ENCODE results near the gene MAGEL2. TPM values are rescaled to one million over a fixed set of nuclear protein-coding genes. Genes with fewer than 3 reads are reported as not detected.

MAGEL2 gene
- total and polyA plus RNA-seq, 2 of the 4 experiments (the other 2 are of a cell fraction) = 0.18 to 0.29 TPM

DNA sequence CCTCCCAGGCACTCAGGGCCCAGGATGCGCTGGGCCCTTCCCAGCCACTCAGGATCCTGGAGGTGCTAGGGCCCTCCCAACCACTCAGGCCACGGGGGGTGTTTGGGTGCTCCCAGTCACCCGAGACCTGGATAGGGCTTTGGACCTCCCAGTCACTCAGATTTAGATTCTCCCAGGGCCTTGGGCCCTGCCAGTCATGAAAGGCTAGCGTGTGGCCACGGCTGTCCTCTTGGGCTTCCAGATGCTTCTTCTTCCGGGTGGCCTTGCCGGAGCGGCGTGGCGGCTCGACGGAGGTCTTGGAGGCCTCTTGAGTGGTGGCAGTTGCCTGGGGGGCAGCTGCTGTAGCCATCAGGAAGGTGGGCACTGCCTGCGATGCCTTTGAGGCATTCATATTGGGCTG lies 2.8 kb downstream of the MAGEL2 start:
- H2AFZ ChIP-seq (replicated peaks; ENCODE audit: low read length, poor library complexity) = no peak overlapping the region
- dilution Hi-C loops (cut with HindIII; ENCODE audit: low sequenced_read_pairs, unreplicated experiment) = no loop called here
- H3K79me1 ChIP-seq (ENCODE audit: low read depth in 1 of 2, low read length in 2 of 2) = no peaks in the 10 kb centered on the region
- H3K14ac ChIP-seq (replicated peaks; ENCODE audit: low read depth, low read length) = no peak overlapping the region
- intact Hi-C loops (cut with micrococcal nuclease) = loop anchor here (10.0 kb wide), 2 partner anchors 1200 to 1860 kb away; no protein-coding TSS in a partner anchor
- H3K4me2 ChIP-seq (ENCODE audit: low read depth, low read length) = no peak overlapping the region
- H2BK5ac ChIP-seq (ENCODE audit: low read depth, low read length, poor library complexity, severe bottlenecking) = no peak overlapping the region
- H3K9ac ChIP-seq (ENCODE audit: low read depth, low read length) = no peak overlapping the region
- no peak overlapping the region for H2BK15ac ChIP-seq (ENCODE audit: low read depth, low read length)
- H3K9me1 ChIP-seq (ENCODE audit: insufficient read depth, low read length) = no peaks in the 10 kb centered on the region
- in situ Hi-C loops (cut with MboI; ENCODE audit: low sequenced_read_pairs) = loop anchor here (10.0 kb wide), 1 partner anchor 210 kb away; no protein-coding TSS in a partner anchor
- WGBS, 2 experiments (ENCODE audit: extremely low coverage in 2 of 2, insufficient read length in 1 of 2) = 90% methylated on average over 11 of the region's 13 CpGs; no CpG with 5 or more reads in 1 of the 2 experiments
- no peak overlapping the region for H4K91ac ChIP-seq (ENCODE audit: insufficient read depth, low read depth, low read length)
- H3K23ac ChIP-seq (ENCODE audit: low read depth, low read length) = no peak overlapping the region
- CTCF ChIA-PET = no interaction called here
- no peak for ATAC-seq (ENCODE audit: low read depth)
- H4K20me1 ChIP-seq (ENCODE audit: insufficient read depth, low read length) = no peaks in the 10 kb centered on the region
- no peak overlapping the region for H3K56ac ChIP-seq (ENCODE audit: extremely low read depth, insufficient read depth, low read length)
- POLR2A ChIA-PET (ENCODE audit: unreplicated experiment) = no interaction called here
- no peak overlapping the region for H2BK120ac ChIP-seq (ENCODE audit: low read depth, low read length)
- DNase-seq = no peak
- no peak overlapping the region for H2AK9ac ChIP-seq (replicated peaks; ENCODE audit: low read depth, low read length, poor library complexity)
- H3K4ac ChIP-seq (ENCODE audit: low read depth, low read length) = no peak overlapping the region
- no peak overlapping the region for H4K8ac ChIP-seq (ENCODE audit: low read depth in 2 of 2, low read length in 2 of 2)
- H3K18ac ChIP-seq (ENCODE audit: low read depth, low read length) = no peak overlapping the region
- no peak overlapping the region for H4K5ac ChIP-seq (ENCODE audit: low read depth, low read length)
- TF ChIP-seq SMC3 (IDR thresholded peaks at IDR 0.05; ENCODE audit: low read depth, low read length) = no peak
- TF ChIP-seq, protein P1, sequence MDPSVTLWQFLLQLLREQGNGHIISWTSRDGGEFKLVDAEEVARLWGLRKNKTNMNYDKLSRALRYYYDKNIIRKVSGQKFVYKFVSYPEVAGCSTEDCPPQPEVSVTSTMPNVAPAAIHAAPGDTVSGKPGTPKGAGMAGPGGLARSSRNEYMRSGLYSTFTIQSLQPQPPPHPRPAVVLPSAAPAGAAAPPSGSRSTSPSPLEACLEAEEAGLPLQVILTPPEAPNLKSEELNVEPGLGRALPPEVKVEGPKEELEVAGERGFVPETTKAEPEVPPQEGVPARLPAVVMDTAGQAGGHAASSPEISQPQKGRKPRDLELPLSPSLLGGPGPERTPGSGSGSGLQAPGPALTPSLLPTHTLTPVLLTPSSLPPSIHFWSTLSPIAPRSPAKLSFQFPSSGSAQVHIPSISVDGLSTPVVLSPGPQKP (IDR thresholded peaks at IDR 0.05; ENCODE audit: borderline replicate concordance, low read depth, low read length) = no peak
- TF ChIP-seq FOS (IDR thresholded peaks at IDR 0.05; ENCODE audit: low read depth, low read length) = no peak
- no peak for TF ChIP-seq MAFK (IDR thresholded peaks at IDR 0.05; ENCODE audit: low read depth, low read length)
- no peak for TF ChIP-seq MXI1 (IDR thresholded peaks at IDR 0.05; ENCODE audit: borderline replicate concordance, low read depth, low read length)
- TF ChIP-seq CHD1 (IDR thresholded peaks at IDR 0.05; ENCODE audit: low read depth, low read length) = no peak
- TF ChIP-seq CEBPB (IDR thresholded peaks at IDR 0.05; ENCODE audit: low read depth, low read length) = no peak
- TF ChIP-seq, protein P2, sequence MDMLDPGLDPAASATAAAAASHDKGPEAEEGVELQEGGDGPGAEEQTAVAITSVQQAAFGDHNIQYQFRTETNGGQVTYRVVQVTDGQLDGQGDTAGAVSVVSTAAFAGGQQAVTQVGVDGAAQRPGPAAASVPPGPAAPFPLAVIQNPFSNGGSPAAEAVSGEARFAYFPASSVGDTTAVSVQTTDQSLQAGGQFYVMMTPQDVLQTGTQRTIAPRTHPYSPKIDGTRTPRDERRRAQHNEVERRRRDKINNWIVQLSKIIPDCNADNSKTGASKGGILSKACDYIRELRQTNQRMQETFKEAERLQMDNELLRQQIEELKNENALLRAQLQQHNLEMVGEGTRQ (IDR thresholded peaks at IDR 0.05; ENCODE audit: low read depth, low read length) = no peak
- no peak for TF ChIP-seq RFX5 (IDR thresholded peaks at IDR 0.05; ENCODE audit: low read depth, low read length)
- no peak for TF ChIP-seq BHLHE40 (IDR thresholded peaks at IDR 0.05; ENCODE audit: low read depth, low read length)
- TF ChIP-seq MAZ (IDR thresholded peaks at IDR 0.05; ENCODE audit: borderline replicate concordance, low read depth, low read length) = no peak
- no peak for TF ChIP-seq RCOR1 (IDR thresholded peaks at IDR 0.05; ENCODE audit: insufficient replicate concordance, low read length)
- TF ChIP-seq NFE2L2 (IDR thresholded peaks at IDR 0.05; ENCODE audit: low read depth, low read length) = no peak
- no peak for TF ChIP-seq POLR2A (IDR thresholded peaks at IDR 0.05; ENCODE audit: low read depth, low read length)
- TF ChIP-seq, protein P3, sequence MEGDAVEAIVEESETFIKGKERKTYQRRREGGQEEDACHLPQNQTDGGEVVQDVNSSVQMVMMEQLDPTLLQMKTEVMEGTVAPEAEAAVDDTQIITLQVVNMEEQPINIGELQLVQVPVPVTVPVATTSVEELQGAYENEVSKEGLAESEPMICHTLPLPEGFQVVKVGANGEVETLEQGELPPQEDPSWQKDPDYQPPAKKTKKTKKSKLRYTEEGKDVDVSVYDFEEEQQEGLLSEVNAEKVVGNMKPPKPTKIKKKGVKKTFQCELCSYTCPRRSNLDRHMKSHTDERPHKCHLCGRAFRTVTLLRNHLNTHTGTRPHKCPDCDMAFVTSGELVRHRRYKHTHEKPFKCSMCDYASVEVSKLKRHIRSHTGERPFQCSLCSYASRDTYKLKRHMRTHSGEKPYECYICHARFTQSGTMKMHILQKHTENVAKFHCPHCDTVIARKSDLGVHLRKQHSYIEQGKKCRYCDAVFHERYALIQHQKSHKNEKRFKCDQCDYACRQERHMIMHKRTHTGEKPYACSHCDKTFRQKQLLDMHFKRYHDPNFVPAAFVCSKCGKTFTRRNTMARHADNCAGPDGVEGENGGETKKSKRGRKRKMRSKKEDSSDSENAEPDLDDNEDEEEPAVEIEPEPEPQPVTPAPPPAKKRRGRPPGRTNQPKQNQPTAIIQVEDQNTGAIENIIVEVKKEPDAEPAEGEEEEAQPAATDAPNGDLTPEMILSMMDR (conservative IDR thresholded peaks at IDR 0.05; ENCODE audit: low read depth, low read length) = no peak
- TF ChIP-seq RAD21 (IDR thresholded peaks at IDR 0.05; ENCODE audit: low read length) = no peak
- H2AK5ac ChIP-seq (ENCODE audit: low read depth, low read length) = no peak overlapping the region
- no peaks in the 10 kb centered on the region for H3K4me1 ChIP-seq (ENCODE audit: control insufficient read depth, insufficient read depth, low read length)
- H3K9me3 ChIP-seq (ENCODE audit: control insufficient read depth, insufficient read depth, low read length) = peaks cover 2% of the 10 kb centered on the region; the same call in 1 of the 2 replicates
- no peaks in the 10 kb centered on the region for H3K36me3 ChIP-seq (ENCODE audit: control insufficient read depth, insufficient read depth, low read length)
- no peak overlapping the region for H2BK20ac ChIP-seq (ENCODE audit: low read depth, low read length)
- H3K4me3 ChIP-seq (ENCODE audit: insufficient read depth, low read depth, low read length) = no peak overlapping the region
- no peak overlapping the region for H3K27ac ChIP-seq (ENCODE audit: insufficient read depth, low read length)
- H3K27me3 ChIP-seq (ENCODE audit: control insufficient read depth, insufficient read depth, low read length) = no peaks in the 10 kb centered on the region
- BruUV-seq (replicated peaks) = no TSS peak
